Endothelial cell of umbilical vein (primary cell): ENCODE measurements around the gene FCN2. TPM values are rescaled to one million over a fixed set of nuclear protein-coding genes. Genes with fewer than 3 reads are reported as not detected.

Experiments used
- BruUV-seq: library from RNA; stranded (reverse); fragments of 400-500 nt; replicated peaks from 2 replicates; lab custom pipeline; 2021; lab: Mats Ljungman, UMichigan
- CTCF ChIA-PET: fragments of 300-600, 350-600 bp; sonication (Branson Sonifier 250); formaldehyde crosslinking; loops from one replicate; lab custom pipeline; 2021; ENCODE audit warnings: antibody characterized with exemption, inconsistent platforms; lab: Charles Lee
- POLR2A ChIA-PET: fragments of 300-600, 350-600 bp; sonication (Branson Sonifier 250); formaldehyde crosslinking; loops from one replicate; lab custom pipeline; 2021; ENCODE audit warnings: antibody characterized with exemption, inconsistent platforms; lab: Charles Lee
- DNase-seq: peaks from one replicate; pipeline ENCODE4 v3.0.0-alpha.2; 2011; ENCODE audit warnings: low read depth, low spot score
- FAIRE-seq: peaks from 2 replicates; lab custom pipeline; 2011; peaks lifted over from hg19 to GRCh38; lab: Jason Lieb, UNC
- H2AFZ ChIP-seq: 2 replicates; pipeline ENCODE4 v1.6.0; 2012; ENCODE audit warnings: low read depth, low read length, control low read depth, inconsistent platforms
- H3K27ac ChIP-seq: 2 replicates; pipeline ENCODE4 v1.5.1; 2011; ENCODE audit warnings: low read depth, mild to moderate bottlenecking, control low read depth, low read length, moderate library complexity; ENCODE audit not compliant: insufficient read depth
- H3K27me3 ChIP-seq, 2 experiments: 2 replicates each; pipeline versions ENCODE4 v1.6.0 to v1.6.1; 2011; ENCODE audit warnings: low read length in 2 of 2, mixed read lengths in 1 of 2; ENCODE audit not compliant: control insufficient read depth in 2 of 2, insufficient read depth in 2 of 2
- H3K36me3 ChIP-seq, 2 experiments: 2 replicates in 1 of 2; 3 replicates in 1 of 2; pipeline ENCODE4 v1.5.1; 2011; ENCODE audit warnings: low read length in 2 of 2, mild to moderate bottlenecking in 1 of 2, moderate library complexity in 1 of 2; ENCODE audit not compliant: control insufficient read depth in 2 of 2, insufficient read depth in 2 of 2; ENCODE audit errors: extremely low read depth in 1 of 2
- H3K4me1 ChIP-seq: 3 replicates; pipeline ENCODE4 v1.5.1; 2011; ENCODE audit warnings: mild to moderate bottlenecking, low read length; ENCODE audit not compliant: control insufficient read depth, insufficient read depth; ENCODE audit errors: extremely low read depth
- H3K4me2 ChIP-seq: 2 replicates; pipeline ENCODE4 v1.6.1; 2011; ENCODE audit warnings: low read length, control low read depth, mixed read lengths; ENCODE audit not compliant: insufficient read depth
- H3K4me3 ChIP-seq, 3 experiments: fragments of 200-600 bp in 1 of 3; sonication (generic), shearing (Covaris generic) in 1 of 3; replicated peaks in 1 of 3; 2 replicates each; pipeline ENCODE4 v1.5.1; 2011 to 2016; ENCODE audit warnings: control low read depth in 3 of 3, low read length in 3 of 3, mild to moderate bottlenecking in 2 of 3, inconsistent platforms in 1 of 3, low read depth in 1 of 3, moderate library complexity in 1 of 3; ENCODE audit not compliant: insufficient read depth in 1 of 3
- H3K79me2 ChIP-seq: 2 replicates; pipeline ENCODE4 v1.6.0; 2012; ENCODE audit warnings: low read length, inconsistent platforms; ENCODE audit not compliant: control insufficient read depth, insufficient read depth
- H3K9ac ChIP-seq: replicated peaks from 2 replicates; pipeline ENCODE3; 2011; ENCODE audit warnings: low read length, control low read depth; ENCODE audit not compliant: insufficient read depth; ENCODE audit errors: extremely low read depth
- H3K9me1 ChIP-seq: replicated peaks from 3 replicates; pipeline ENCODE4 v1.6.0; 2011; ENCODE audit warnings: mild to moderate bottlenecking, low read length; ENCODE audit not compliant: control insufficient read depth, insufficient read depth; ENCODE audit errors: extremely low read depth
- H3K9me3 ChIP-seq: replicated peaks from 2 replicates; pipeline ENCODE4 v1.5.1; 2012; ENCODE audit warnings: low read length, inconsistent platforms; ENCODE audit not compliant: control insufficient read depth, insufficient read depth
- H4K20me1 ChIP-seq: replicated peaks from 2 replicates; pipeline ENCODE3; 2011; ENCODE audit warnings: mild to moderate bottlenecking, low read length; ENCODE audit not compliant: control insufficient read depth, insufficient read depth; ENCODE audit errors: extremely low read depth
- EZH2 ChIP-seq: IDR thresholded peaks from 2 replicates; pipeline ENCODE4 v1.6.1; 2012; ENCODE audit warnings: borderline replicate concordance, low read depth, mild to moderate bottlenecking, moderate library complexity, low read length, inconsistent platforms; ENCODE audit not compliant: severe bottlenecking
- FOS ChIP-seq: IDR thresholded peaks from 2 replicates; pipeline ENCODE4 v1.6.1; 2011; ENCODE audit warnings: mild to moderate bottlenecking, low read length, moderate library complexity, borderline replicate concordance; ENCODE audit not compliant: insufficient read depth
- GATA2 ChIP-seq: IDR thresholded peaks from 2 replicates; pipeline ENCODE4 v1.7.0; 2011; ENCODE audit warnings: low read depth, mild to moderate bottlenecking, moderate library complexity, mixed read lengths, low read length; ENCODE audit not compliant: insufficient read length, insufficient read depth
- POLR2A ChIP-seq: IDR thresholded peaks from 2 replicates; pipeline ENCODE4 v1.6.1; 2012; ENCODE audit warnings: low read depth, mild to moderate bottlenecking, control low read depth, low read length
- POLR2AphosphoS5 ChIP-seq: IDR thresholded peaks from 2 replicates; pipeline ENCODE4 v1.6.1; 2012; ENCODE audit warnings: low read depth, mild to moderate bottlenecking, control low read depth, low read length, moderate library complexity; ENCODE audit not compliant: insufficient read depth
- dilution Hi-C: fragments of 300-500 bp; cut with MboI; formaldehyde crosslinking; loops from one replicate; pipeline ENCODE4 v1.15.0; 2019; ENCODE audit warnings: low sequenced_read_pairs; ENCODE audit not compliant: extremely low pct_ligation_motif_present
- intact Hi-C: fragments of 100-400 bp; cut with micrococcal nuclease; formaldehyde crosslinking; loops from one replicate; pipeline ENCODE4 v1.10.0; 2022
- polyA plus RNA-seq, 4 experiments: library from polyadenylated mRNA; depleted of rRNA in 3 of 4; stranded (reverse) in 3 of 4; unstranded in 1 of 4; fragments of >200 nt; gene quantifications; 2 replicates each; pipeline versions ENCODE4 v1.2.1 to v1.2.3, GENCODE V29; 2011 to 2012; ENCODE audit warnings: missing spikeins in 1 of 4
- total RNA-seq: library from RNA; stranded (reverse); gene quantifications from 2 replicates; pipeline ENCODE4 v1.2.3, GENCODE V29; 2021

The FCN2 gene
- total and polyA plus RNA-seq, 2 donors (not counting 3 experiments of a cell fraction or from before 2014, with no cell fraction given), result not detected

DNA sequence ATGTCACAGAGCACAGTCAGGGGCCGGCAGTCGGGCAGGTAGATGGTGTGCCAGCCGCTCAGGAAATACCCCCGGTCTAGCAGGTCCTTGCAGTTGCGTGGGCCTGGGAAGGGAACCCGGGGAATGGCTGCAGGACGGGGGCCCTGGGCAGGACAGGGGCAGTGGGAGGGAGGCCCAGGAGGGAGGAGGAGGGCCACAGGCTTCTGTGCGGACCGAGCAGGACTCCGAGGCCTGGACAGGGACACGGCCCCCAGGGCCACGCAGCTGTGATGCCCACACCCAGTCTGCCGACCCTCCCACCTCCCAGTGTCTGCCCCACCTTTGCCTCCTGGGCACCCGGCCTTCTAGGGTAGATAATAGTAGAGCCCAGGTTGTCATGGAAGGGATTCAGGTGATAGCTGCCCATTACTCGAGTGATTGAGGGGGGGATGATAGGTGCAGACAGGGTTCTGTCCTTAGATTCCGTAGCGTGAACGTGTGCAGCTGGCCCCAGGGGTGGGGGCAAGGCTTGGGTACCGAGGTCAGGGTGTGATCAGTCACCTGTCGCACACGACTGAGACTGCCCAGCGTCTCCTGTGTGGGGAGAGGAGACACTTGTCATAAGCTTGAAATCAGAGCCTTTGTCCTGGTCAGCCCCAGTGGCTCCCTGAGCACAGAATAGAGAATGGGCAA lies 32.6 kb downstream of the FCN2 start:
- POLR2A ChIA-PET, result no interaction called here
- intact Hi-C loops, result no loop called here
- H4K20me1 ChIP-seq, result no peaks in the 10 kb centered on the region
- no peak for DNase-seq
- no TSS peak for BruUV-seq
- H2AFZ ChIP-seq, result no peak overlapping the region
- H3K9ac ChIP-seq, result no peak overlapping the region
- CTCF ChIA-PET, result no interaction called here
- no peaks in the 10 kb centered on the region for H3K9me3 ChIP-seq
- no peak overlapping the region for H3K4me2 ChIP-seq
- H3K4me3 ChIP-seq, result no peak overlapping the region
- no peak for TF ChIP-seq POLR2AphosphoS5
- no peak for TF ChIP-seq EZH2
- TF ChIP-seq FOS, result no peak
- TF ChIP-seq POLR2A, result no peak
- H3K4me1 ChIP-seq, result no peaks in the 10 kb centered on the region
- H3K36me3 ChIP-seq, result no peaks in the 10 kb centered on the region
- dilution Hi-C loops, result no loop called here
- FAIRE-seq, result no peak
- H3K9me1 ChIP-seq, result no peaks in the 10 kb centered on the region
- no peaks in the 10 kb centered on the region for H3K79me2 ChIP-seq
- H3K27ac ChIP-seq, result no peak overlapping the region
- no peaks in the 10 kb centered on the region for H3K27me3 ChIP-seq

DNA sequence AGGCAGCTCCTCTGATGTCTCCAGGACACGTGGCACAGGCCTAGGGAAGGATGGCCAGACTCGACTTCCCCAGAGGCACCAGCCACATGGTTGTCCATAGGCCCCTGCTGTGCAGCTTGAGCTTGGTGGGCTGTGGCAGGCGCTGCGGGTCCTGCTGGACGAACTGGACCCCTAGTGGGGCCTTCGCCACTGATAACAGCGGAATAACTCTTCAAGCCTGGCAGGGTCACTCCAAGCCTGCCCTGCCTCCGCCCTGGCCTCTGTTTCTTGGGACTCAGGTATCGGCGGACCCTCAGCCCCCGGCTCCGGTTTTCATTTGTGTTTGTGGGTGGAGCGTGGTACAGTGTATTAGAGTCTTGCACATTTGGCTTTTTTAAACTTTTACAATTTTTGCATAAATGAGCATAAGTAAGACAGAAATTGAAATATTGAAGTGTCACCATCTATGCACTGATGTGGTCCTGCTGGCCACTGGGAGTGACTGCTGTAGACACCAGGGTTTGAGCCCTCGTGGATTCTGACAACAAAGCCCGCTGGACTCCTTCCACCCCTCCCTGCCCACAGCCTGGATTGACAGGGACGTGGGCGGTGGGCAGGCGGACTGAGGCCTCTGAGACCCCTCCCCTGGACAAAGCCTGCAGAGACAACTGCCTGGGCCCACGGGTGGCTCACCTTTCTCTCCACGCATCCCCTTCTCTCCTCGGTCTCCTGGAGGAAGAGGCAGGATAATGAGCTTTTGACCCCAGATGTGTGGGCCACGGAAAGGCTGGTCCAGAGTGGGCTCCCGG lies 33.3 kb downstream of the FCN2 start:
- Histone ChIP-seq H3K4me2 (no peak overlapping the region), H3K9ac (no peak overlapping the region), H3K4me3 (no peak overlapping the region), H4K20me1 (no peaks in the 10 kb centered on the region), H3K27ac (no peak overlapping the region), H3K9me3 (no peaks in the 10 kb centered on the region), H3K79me2 (no peaks in the 10 kb centered on the region), H2AFZ (no peak overlapping the region), H3K9me1 (no peaks in the 10 kb centered on the region), H3K4me1 (no peaks in the 10 kb centered on the region), H3K27me3 (no peaks in the 10 kb centered on the region), H3K36me3 (no peaks in the 10 kb centered on the region)
- POLR2A ChIA-PET, result no interaction called here
- CTCF ChIA-PET, result no interaction called here
- DNase-seq, result no peak
- intact Hi-C loops, result no loop called here
- TF ChIP-seq GATA2 (no peak), POLR2AphosphoS5 (no peak)
- dilution Hi-C loops, result no loop called here
- BruUV-seq, result no TSS peak
- FAIRE-seq, result no peak
